ENCODE data around the gene OTUB2. TPM values are rescaled to one million over a fixed set of nuclear protein-coding genes. Genes with fewer than 3 reads are reported as not detected.

Gene OTUB2
- total RNA-seq, 2 experiments from 2014 or later: 0.28 to 0.84 TPM

- no peak for DNase-seq (ENCODE audit: low spot score)
- H3K27ac ChIP-seq (ENCODE audit: low read depth, low read length, poor library complexity, severe bottlenecking): no peak overlapping the region
- H3K36me3 ChIP-seq (ENCODE audit: insufficient read depth, low read length): no peaks in the 10 kb centered on the region
- POLR2A ChIA-PET: no interaction called here
- BruUV-seq (replicated peaks): no TSS peak
- CTCF ChIA-PET (ENCODE audit: unreplicated experiment): interaction anchor here (1.0 kb wide), 1 partner anchor 77 kb away, joined by 4 read pairs; no protein-coding TSS in a partner anchor
- H3K9me3 ChIP-seq (ENCODE audit: low read length): no peaks in the 10 kb centered on the region
- peaks cover 9% of the 10 kb centered on the region for H3K4me1 ChIP-seq (ENCODE audit: insufficient read depth, low read length, poor library complexity, severe bottlenecking)
- no peak overlapping the region for H2AFZ ChIP-seq (ENCODE audit: low read length)
- TF ChIP-seq EZH2phosphoT487 (IDR thresholded peaks at IDR 0.05; ENCODE audit: borderline replicate concordance, low read depth, low read length): no peak
- TF ChIP-seq CTCF (conservative IDR thresholded peaks at IDR 0.05; ENCODE audit: low read length): no peak
- no peaks in the 10 kb centered on the region for H4K20me1 ChIP-seq (ENCODE audit: insufficient read depth, low read length)
- H3K4me2 ChIP-seq (ENCODE audit: low read length): no peak overlapping the region
- H3K4me3 ChIP-seq (ENCODE audit: low read depth, low read length, poor library complexity, severe bottlenecking): no peak overlapping the region
- intact Hi-C loops (cut with micrococcal nuclease; ENCODE audit: unreplicated experiment): no loop called here
- H3K79me2 ChIP-seq (ENCODE audit: insufficient read depth, low read depth, low read length): no peaks in the 10 kb centered on the region
- no peaks in the 10 kb centered on the region for H3K9me2 ChIP-seq (ENCODE audit: insufficient read depth, low read length)
Observed at GRCh38 chr14:94016446-94016976, 9.6 kb upstream of the OTUB2 start.

GRCh38 chr14:94018308-94018707 lies 7.8 kb upstream of the OTUB2 start:
- Histone ChIP-seq H4K20me1 (ENCODE audit: insufficient read depth, low read length) (no peaks in the 10 kb centered on the region), H3K79me2 (ENCODE audit: insufficient read depth, low read depth, low read length) (no peaks in the 10 kb centered on the region), H3K27ac (ENCODE audit: low read depth, low read length, poor library complexity, severe bottlenecking) (no peak overlapping the region), H3K4me1 (ENCODE audit: insufficient read depth, low read length, poor library complexity, severe bottlenecking) (peaks cover 7% of the 10 kb centered on the region), H3K9me3 (ENCODE audit: low read length) (no peaks in the 10 kb centered on the region), H3K4me3 (ENCODE audit: low read depth, low read length, poor library complexity, severe bottlenecking) (no peak overlapping the region), H3K4me2 (ENCODE audit: low read length) (no peak overlapping the region), H3K36me3 (ENCODE audit: insufficient read depth, low read length) (no peaks in the 10 kb centered on the region), H3K9me2 (ENCODE audit: insufficient read depth, low read length) (no peaks in the 10 kb centered on the region), H2AFZ (ENCODE audit: low read length) (no peak overlapping the region)
- TF ChIP-seq EZH2phosphoT487 (IDR thresholded peaks at IDR 0.05; ENCODE audit: borderline replicate concordance, low read depth, low read length) (no peak), CTCF (conservative IDR thresholded peaks at IDR 0.05; ENCODE audit: low read length) (no peak)
- POLR2A ChIA-PET: interaction anchor here (0.7 kb wide), 1 partner anchor 77 kb away, joined by 3 read pairs; no protein-coding TSS in a partner anchor
- CTCF ChIA-PET (ENCODE audit: unreplicated experiment): no interaction called here
- no peak for DNase-seq (ENCODE audit: low spot score)
- no TSS peak for BruUV-seq (replicated peaks)
- intact Hi-C loops (cut with micrococcal nuclease; ENCODE audit: unreplicated experiment): no loop called here

- Histone ChIP-seq H4K20me1 (ENCODE audit: insufficient read depth, low read length) (no peaks in the 10 kb centered on the region), H3K9me2 (ENCODE audit: insufficient read depth, low read length) (no peaks in the 10 kb centered on the region), H3K79me2 (ENCODE audit: insufficient read depth, low read depth, low read length) (no peaks in the 10 kb centered on the region), H3K4me1 (ENCODE audit: insufficient read depth, low read length, poor library complexity, severe bottlenecking) (peaks cover 7% of the 10 kb centered on the region), H3K4me3 (ENCODE audit: low read depth, low read length, poor library complexity, severe bottlenecking) (no peak overlapping the region), H3K27ac (ENCODE audit: low read depth, low read length, poor library complexity, severe bottlenecking) (no peak overlapping the region), H3K9me3 (ENCODE audit: low read length) (no peaks in the 10 kb centered on the region), H3K36me3 (ENCODE audit: insufficient read depth, low read length) (no peaks in the 10 kb centered on the region), H2AFZ (ENCODE audit: low read length) (no peak overlapping the region), H3K4me2 (ENCODE audit: low read length) (no peak overlapping the region)
- ChIA-PET POLR2A (interaction anchor here (0.7 kb wide), 1 partner anchor 78 kb away, joined by 3 read pairs; no protein-coding TSS in a partner anchor), CTCF (ENCODE audit: unreplicated experiment) (no interaction called here)
- intact Hi-C loops (cut with micrococcal nuclease; ENCODE audit: unreplicated experiment): no loop called here
- DNase-seq (ENCODE audit: low spot score): no peak
- TF ChIP-seq CTCF (conservative IDR thresholded peaks at IDR 0.05; ENCODE audit: low read length) (no peak), EZH2phosphoT487 (IDR thresholded peaks at IDR 0.05; ENCODE audit: borderline replicate concordance, low read depth, low read length) (no peak)
- BruUV-seq (replicated peaks): no TSS peak
Observed at GRCh38 chr14:94019329-94019728, 6.8 kb upstream of the OTUB2 start.
